ENCODE data around the gene PAQR8. TPM values are rescaled to one million over a fixed set of nuclear protein-coding genes. Genes with fewer than 3 reads are reported as not detected.
"Not testable (repeated sequence)": the region's sequence is repeated elsewhere in the genome, so short reads cannot be mapped to it uniquely, and the experiment has no call there.

Gene PAQR8
- total RNA-seq, 1 donor from 2014 or later: 1.9 TPM

DNA sequence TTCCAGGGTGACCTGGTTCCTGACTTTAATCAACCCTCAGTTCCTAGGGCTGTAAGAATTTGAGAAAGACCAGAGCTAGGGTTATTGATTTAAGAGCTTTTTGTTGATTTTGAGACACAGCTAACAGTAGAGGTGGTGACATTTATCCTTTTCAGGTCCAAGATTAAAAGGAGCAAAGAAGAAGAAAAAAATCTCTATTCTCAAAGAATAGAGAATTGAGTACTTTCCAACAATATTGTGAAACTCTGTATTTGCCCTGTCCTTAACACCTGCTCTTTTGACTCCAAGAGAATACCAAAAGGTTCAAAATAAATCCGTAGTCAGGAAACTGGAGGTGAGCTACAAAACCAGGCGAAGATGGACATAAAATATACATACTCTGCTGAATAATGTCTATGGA is 7.3 kb downstream of the PAQR8 start:
- intact Hi-C loops (cut with DNase I): no loop called here
- DNase-seq (ENCODE audit: missing footprints): no peak
- no peak for ATAC-seq

DNA sequence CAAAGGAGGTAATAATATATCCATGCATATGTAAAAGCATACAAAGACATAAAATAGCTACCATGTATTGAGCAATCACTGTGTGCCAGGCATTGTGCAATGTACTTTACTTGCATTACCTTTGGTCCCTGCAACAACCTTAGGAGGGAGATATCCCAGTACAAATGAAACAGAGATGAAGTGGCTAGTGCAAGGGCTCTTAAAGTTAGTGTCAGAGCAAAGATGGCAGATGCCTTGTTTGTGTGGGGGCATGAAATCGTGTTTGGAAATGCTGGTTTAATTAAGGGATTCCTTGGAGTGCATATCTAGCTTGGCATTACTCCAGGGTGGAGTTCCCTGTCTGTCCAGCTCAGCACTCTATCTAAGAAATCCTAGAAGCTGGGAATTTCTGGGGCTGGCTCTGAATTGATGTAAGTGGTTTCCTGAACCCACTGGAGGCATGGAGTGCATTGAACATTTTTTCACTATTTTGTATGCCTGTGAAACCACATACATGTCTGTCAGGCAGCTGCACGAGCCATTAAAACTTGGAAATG is 9.8 kb downstream of the PAQR8 start:
- no peak for ATAC-seq
- no peak for DNase-seq (ENCODE audit: missing footprints)
- intact Hi-C loops (cut with DNase I): no loop called here

DNA sequence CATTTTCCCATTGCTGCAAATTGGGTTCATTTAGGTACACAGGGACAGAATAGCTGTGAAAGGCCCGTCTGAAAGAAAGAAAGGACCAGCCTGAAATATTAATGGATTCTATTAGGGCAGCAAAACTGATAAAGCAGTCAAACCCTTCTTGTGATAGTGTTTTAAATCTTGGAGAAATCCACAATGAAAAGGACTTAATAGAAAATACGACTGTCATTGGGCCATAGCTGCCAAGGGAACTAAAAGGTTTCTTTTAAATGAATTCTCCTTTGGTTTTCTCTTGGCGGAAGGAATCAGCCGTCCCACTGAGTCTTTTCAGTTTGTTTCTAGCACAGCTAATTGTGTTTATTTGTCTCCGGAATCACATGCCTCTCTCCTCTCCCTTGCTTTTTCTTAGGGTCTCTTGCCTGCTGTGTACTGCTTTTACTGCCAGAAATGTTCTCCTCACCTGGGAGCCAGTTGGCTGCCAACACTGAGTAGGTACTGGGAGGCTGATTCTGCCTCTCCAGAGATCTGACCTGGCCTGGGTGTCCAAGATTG is 11.3 kb downstream of the PAQR8 start:
- ATAC-seq (no peak), DNase-seq (ENCODE audit: missing footprints) (no peak)
- intact Hi-C loops (cut with DNase I): no loop called here

DNA sequence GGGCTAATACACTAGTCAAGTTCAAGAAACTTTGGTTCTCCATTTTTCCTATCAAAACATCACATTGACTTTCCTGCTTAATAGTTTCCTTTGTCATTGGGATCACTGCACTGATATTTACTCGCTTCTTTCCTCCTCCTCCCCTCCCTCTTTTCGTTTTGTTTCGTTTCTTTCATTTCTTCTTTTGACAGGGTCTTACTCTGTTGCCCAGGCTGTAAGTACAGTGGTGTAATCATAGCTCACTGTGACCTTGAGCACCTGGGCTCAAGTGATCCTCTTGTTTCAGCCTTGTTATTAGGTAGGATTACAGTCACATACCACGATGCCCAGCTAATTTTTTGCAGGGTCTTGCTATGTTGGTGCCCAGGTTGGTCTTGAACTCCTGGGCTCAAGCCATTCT is 12.3 kb downstream of the PAQR8 start:
- ATAC-seq (no peak), DNase-seq (ENCODE audit: missing footprints) (no peak)
- intact Hi-C loops (cut with DNase I): no loop called here

DNA sequence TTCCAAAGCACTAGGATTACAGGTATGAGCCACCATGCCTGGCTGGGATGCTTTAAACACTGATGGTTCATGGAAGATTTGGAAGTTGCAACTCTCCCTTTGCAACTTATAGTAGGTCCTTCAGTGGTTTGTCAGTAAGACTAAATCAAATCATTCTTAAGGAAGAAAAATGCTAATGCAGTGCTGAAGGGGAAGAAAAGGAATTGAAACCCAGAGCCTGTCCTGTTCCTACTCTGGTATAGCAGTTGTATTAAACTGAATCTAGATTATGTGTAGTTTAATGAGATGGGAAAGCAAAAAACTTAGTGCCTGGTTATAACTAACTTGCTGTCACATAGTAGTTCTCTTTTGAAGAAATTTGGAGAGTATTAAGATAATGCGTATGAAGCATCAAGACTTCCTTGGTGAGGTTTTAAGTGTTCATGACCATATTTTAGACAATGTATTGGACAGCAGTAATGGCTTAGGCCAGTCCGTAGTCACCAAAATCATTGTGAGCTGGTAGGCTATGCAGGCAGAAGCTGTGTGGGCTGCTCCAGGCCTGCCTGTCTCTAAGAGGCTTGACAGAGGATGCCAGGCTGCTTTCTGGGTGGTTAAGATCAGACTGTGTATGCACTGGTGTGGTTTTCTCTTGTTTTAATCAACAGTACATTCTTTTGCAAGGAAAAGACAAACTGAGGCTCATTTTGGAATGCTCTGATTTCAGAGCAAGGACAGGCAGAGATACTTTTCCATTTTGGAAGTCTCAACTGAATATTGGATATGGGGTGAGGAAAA is 14.0 kb downstream of the PAQR8 start:
- DNase-seq (ENCODE audit: missing footprints): no peak
- intact Hi-C loops (cut with DNase I): no loop called here
- ATAC-seq: no peak

DNA sequence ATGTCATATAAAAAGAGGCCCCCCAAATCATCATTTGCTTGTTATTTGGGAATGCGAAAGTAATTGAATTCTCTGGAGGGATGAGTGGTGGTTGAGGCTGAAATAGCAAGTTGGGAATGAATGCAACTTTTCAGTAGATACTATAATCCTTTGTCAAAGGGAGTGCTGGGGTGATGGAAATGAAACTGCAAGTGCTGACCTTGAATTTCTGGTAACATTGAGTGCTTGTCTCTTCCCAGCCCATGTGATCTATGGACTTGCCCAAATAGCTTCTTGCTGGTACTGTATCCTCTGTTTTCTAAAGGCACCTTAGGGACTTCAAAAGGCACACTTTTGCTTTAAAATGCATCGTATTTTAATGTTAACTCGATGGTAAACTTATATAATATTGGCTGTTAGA is 14.8 kb downstream of the PAQR8 start:
- DNase-seq (ENCODE audit: missing footprints) (no peak), ATAC-seq (peak; percentile 28)
- intact Hi-C loops (cut with DNase I): no loop called here

DNA sequence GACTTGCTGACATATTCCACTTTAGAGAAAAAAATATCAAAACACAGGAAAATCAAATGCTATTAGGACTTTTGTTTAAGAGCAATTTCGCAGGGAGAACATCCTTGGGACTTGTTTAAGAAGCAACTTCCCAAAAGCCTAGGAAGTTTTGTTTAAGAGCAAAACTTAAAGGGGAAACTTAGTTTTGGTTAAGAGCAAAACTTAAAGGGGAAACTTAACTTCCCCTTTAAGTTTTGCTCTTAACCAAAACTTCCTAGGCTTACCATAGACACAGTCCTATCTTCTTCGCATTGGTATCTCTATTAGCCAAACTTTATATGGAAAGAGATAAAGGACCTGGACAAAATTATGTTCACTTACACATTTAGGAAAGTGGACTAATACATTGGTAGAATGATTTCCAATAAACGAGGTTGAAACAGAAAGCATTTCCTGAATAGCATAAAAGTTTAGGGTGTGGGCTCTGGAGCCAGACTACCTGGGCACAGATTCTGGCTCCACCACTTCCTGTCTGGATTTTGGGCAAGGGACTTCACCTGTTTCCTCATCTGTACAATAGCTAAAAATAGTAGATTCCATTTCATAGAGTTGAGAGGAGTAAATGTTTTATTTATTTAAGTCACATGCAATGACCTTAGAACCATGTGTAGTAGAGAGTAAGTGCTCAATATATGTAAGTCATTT is 15.7 kb downstream of the PAQR8 start:
- no peak for ATAC-seq
- intact Hi-C loops (cut with DNase I): no loop called here
- DNase-seq (ENCODE audit: missing footprints): no peak

DNA sequence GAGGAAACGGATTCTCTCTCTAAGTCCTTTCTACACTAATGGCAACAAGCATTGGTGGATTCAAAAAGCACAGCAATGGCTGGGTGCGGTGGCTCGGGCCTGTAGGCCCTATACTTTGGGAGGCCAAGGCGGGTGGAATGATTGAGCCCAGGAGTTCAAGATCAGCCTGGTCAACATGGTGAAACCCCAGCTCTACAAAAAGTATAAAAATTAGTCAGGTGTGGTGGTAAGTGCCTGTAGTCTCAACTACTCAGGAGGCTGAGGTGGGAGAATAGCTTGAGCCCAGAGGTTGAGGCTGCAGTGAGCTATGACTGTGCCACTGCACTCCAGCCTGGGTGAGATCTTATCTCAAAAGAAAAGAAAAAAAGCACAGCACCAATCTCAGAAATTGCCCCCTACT is 19.3 kb downstream of the PAQR8 start:
- intact Hi-C loops (cut with DNase I): no loop called here
- DNase-seq (ENCODE audit: missing footprints): no peak
- no peak for ATAC-seq

DNA sequence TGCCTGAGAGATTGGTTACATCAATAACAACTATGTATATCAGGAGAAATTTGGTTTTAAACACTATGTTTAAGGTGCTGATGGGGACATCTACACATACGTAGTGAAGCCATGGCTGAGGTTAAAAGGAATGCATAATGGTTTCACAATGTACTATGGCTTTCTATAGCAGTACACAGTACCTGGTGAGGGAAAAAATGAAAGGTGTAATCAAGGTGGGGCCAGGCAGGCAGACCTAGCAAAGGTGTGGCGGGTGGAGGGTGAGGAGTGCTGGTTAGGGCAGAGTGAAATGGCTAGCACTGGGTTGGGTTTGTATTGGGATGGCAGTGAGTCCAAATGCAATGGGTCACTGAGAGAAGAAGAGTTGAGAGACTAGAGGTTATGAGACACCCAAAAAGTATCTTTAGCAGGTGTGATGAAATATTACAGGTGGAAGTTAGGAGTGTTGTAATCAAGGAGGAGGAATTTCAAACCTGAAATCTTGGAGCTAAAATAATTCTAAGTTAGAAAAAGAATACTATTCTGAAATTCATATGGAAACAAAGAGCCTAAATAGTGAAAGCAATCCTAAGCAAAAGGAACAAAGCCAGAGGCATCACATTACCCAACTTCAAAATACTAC is 22.3 kb downstream of the PAQR8 start:
- DNase-seq (ENCODE audit: missing footprints) (no peak), ATAC-seq (no peak)
- intact Hi-C loops (cut with DNase I): no loop called here

DNA sequence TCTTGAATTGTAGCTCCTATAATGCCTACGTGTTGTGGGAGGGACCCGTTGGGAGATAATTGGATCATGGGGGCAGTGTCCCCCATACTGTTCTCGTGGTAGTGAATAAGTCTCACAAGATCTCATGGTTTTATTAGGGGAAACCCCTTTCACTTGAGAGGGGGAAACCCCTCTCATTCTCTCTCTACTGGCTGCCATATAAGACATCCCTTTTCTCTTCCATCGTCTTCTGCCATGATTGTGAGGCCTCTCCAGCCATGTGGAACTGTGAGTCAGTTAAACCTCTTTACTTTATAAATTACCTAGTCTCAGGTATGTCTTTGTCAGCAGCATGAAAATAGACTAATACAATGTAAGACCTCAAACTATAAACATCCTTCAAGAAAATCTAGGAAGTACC is 23.1 kb downstream of the PAQR8 start:
- ATAC-seq: no peak
- no peak for DNase-seq (ENCODE audit: missing footprints)
- intact Hi-C loops (cut with DNase I): no loop called here

DNA sequence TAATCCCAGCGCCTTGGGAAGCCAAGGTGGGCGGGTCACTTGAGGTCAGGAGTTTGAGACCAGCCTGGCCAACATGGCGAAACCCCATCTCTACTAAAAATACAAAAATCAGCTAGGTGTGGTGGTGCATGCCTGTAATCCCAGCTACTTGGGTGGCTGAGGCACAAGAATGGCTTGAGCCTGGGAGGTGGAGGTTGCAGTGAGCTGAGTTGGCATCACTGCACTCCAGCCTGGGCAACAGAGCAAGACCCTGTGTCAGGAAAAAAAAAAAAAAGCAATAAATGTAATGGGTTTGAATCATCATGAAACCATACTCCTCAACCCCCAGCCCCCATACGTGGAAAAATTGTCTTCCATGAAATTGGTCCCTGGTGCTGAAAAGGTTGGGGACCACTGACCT is 26.2 kb downstream of the PAQR8 start:
- ATAC-seq; intact Hi-C loops (cut with DNase I); DNase-seq (ENCODE audit: missing footprints): not testable (repeated sequence)

DNA sequence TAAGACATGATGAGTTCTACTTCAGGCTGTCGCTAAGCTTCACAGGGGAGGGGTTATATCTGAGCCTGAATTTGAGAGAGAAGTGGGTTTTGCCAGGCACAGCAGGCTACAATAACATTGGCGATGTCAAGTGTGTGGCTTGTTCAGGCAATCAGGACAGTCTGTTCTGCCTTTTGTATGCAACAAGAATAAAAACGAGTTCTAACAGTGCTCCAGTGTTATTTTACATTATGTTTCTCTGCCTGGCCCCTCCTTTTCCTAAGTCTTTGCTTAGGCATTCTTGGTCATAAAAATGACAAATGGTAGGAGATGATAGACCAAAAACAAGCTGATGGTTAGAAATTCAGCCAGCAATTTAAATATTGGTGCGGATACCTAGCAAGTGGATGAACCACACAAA is 26.8 kb downstream of the PAQR8 start:
- intact Hi-C loops (cut with DNase I): no loop called here
- no peak for ATAC-seq
- no peak for DNase-seq (ENCODE audit: missing footprints)

DNA sequence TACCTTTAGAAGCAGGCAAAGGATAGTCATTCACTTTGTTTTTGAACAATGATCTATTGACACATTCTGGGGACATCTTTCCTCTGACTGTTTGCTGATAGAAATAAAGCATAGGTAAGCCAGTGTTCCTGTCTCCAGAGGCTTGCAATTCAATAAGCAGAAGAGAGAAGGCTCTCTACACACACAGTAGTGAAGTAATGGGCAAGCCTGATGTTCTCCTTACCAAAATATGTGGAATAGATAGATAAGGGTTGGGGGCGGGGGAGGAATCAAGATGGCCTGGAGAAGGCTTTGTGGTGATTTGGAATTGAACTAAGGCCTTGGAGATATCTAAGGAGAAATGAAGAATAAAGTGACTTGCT is 27.3 kb downstream of the PAQR8 start:
- DNase-seq (ENCODE audit: missing footprints) (no peak), ATAC-seq (no peak)
- intact Hi-C loops (cut with DNase I): no loop called here

DNA sequence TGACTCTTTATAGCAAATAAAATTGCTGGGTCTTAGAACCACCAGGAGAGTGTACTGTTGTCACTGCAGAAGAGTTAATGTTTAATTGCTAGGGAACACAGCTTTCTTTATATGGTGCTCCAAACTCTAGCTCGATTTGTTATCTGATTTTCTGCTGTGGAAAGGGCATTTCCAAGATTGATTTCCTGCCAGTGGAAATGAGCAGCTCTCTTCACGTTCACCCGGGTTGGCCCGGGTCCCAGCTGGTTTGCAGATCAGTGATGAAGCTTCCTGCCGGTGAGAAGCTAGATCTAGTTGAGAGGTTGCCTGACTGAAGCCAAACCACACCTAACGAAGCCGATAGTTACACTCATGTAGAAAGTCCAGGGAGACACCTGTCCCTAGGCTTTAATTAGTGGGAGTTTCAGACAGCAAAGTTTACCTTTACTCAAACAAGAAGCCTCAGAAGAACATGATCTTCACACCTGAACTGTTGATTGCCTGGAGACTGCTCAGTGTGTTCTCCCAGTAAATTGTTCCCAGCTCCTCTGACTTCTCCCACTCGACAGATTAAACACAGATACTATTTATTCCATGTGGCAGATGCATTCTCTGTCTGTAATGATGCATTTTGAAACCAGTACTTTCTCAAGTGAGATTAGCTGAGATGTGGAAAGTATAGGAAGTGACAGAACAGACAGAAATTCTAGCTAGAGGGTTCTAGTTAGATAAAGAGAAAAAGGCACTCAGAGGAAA is 27.8 kb downstream of the PAQR8 start:
- intact Hi-C loops (cut with DNase I): no loop called here
- DNase-seq (ENCODE audit: missing footprints) (no peak), ATAC-seq (no peak)

DNA sequence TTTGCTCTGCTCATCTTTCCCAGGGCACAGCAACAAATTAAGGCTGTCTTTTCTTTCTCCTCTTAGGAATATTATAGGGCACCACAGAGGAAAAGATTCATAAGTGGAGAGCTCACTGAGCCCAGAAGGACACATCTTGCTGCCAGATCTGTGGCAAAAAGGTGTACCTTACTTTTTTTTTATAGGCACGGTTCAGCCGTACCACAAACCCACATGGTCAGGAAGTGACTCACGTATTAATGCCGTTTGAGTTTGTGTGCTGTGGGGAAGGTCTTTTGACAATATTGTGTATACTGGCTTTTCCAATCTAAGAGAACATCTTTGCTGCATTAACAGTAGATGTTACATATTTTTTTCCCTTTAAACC is 28.4 kb downstream of the PAQR8 start:
- intact Hi-C loops (cut with DNase I): no loop called here
- DNase-seq (ENCODE audit: missing footprints): no peak
- ATAC-seq: no peak

DNA sequence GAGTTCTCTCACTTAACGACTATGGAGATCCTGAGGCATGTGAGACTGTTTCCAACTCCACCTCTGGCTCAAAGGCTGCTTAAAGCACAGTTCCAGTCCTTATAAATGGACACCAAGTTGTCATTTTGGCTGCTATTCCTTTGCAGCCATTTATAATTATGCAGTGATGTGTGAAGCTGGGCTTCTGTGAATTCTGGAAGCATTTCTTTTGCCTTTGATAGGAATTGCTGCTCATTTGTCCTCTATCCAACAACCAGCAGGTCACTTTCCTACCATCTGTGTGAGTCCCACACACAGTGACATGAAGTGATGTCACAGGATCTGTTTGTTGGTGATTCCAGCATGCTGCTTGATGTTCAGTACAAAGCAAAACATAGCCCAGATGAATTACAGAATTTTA is 29.6 kb downstream of the PAQR8 start:
- no peak for DNase-seq (ENCODE audit: missing footprints)
- ATAC-seq: no peak
- intact Hi-C loops (cut with DNase I): no loop called here

DNA sequence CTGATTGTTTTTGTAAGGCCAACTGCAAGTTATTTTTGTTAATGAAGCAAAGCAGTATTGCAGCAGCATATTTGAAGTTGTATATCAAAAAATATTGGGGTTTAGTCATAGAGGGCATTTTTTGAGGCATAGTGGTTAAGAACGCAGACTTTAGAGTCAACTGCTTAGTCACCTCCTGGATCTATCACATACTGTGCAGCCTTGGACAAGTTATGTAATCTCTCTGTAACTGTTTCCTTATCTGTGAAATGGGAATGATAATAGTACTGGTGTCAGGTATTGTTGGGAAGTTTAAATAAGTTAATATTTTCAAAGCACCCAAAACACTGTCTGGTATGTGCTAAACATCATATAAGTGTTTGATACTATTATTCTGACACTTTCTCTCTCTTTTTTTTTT is 31.0 kb downstream of the PAQR8 start:
- no peak for DNase-seq (ENCODE audit: missing footprints)
- no peak for ATAC-seq
- intact Hi-C loops (cut with DNase I): no loop called here

DNA sequence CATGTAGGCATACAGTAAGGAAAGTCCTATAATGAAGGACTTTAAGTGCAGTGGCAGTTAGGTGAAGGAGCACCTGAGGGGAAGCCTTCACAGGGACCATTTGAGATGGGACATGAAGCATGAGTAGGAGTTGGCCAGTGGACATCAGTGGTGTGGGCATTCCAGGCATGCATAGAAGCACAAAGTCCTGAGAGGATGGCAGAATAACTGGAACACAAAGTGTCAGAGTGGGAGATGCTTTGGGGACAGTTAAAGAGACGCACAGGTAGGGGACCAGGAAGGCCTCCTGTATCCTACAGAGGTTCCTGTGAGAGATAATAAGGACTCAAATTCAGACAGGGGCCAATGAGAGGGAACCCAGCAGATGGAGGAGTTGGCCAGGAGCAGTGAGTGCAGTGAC is 31.8 kb downstream of the PAQR8 start:
- ATAC-seq: no peak
- intact Hi-C loops (cut with DNase I): no loop called here

DNA sequence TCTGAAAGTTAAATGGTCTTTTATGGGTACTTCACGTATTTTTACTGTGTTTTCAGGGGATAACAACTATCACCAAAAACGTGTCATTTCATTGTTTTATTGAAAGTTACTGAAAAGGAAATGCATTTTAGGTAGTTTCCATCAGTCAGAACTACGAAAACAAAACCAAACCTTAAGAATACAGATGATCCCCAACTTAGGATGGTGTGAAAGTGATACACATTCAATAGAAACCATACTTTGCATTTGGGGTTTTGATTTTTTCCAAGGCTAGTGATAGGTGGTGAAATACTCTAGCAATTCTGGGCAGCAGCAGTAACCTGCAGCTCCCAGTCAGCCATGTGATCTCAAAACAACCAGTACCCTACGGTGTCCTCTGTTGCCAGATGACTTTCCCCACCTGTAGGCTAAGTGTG is 32.3 kb downstream of the PAQR8 start:
- intact Hi-C loops (cut with DNase I): no loop called here
- ATAC-seq (no peak), DNase-seq (ENCODE audit: missing footprints) (no peak)

More for the DNA sequence above, 31.8 kb downstream of the PAQR8 start:
- no peak for DNase-seq (ENCODE audit: missing footprints)

Data from Right ventricle myocardium inferior (tissue), 1 donor.